Panc1 (cell line): ENCODE measurements around the gene CCND1. TPM values are rescaled to one million over a fixed set of nuclear protein-coding genes. Genes with fewer than 3 reads are reported as not detected.

ENCODE experiments used
- ATAC-seq: fragments of 200-7000 bp; cut with Tn5 transposase; 2 replicates; pipeline ENCODE4 v1.9.1; 2020; ENCODE audit warnings: mild to moderate bottlenecking, moderate library complexity
- BruUV-seq: library from RNA; stranded (reverse); fragments of 400-500 nt; replicated peaks from 2 replicates; lab custom pipeline; 2021; lab: Mats Ljungman, UMichigan
- CTCF ChIA-PET: fragments of 300-600 bp; sonication (Branson Sonifier 250); formaldehyde crosslinking; loops from one replicate; lab custom pipeline; 2022; ENCODE audit warnings: antibody characterized with exemption; lab: Charles Lee
- POLR2A ChIA-PET: fragments of 300-600 bp; sonication (Branson Sonifier 250); formaldehyde crosslinking; loops from one replicate; lab custom pipeline; 2022; ENCODE audit warnings: antibody characterized with exemption; lab: Charles Lee
- DNase-seq: peaks from one replicate; pipeline ENCODE4 v3.0.0-alpha.2; 2010; ENCODE audit warnings: low read depth, low spot score
- H3K27ac ChIP-seq: 2 replicates; pipeline ENCODE4 v1.5.1; 2011; ENCODE audit warnings: mild to moderate bottlenecking, low read length, inconsistent platforms
- H3K27me3 ChIP-seq: fragments of 200-500 bp; sonication (Bioruptor generic); 2 replicates; pipeline ENCODE4 v1.6.0; 2014; ENCODE audit warnings: low read length, inconsistent platforms; ENCODE audit not compliant: control insufficient read depth, insufficient read depth
- H3K36me3 ChIP-seq: fragments of 200-500 bp; sonication (Bioruptor generic); 2 replicates; pipeline ENCODE4 v1.5.1; 2014; ENCODE audit warnings: inconsistent platforms, mild to moderate bottlenecking, low read length, moderate library complexity; ENCODE audit not compliant: control insufficient read depth, insufficient read depth
- H3K4me1 ChIP-seq: 2 replicates; pipeline ENCODE4 v1.5.1; 2011; ENCODE audit warnings: inconsistent platforms, mild to moderate bottlenecking, low read length, moderate library complexity; ENCODE audit not compliant: control insufficient read depth, insufficient read depth
- H3K4me3 ChIP-seq, 2 experiments: 2 replicates each; pipeline ENCODE4 v1.5.1; 2011 to 2012; ENCODE audit warnings: low read depth in 2 of 2, low read length in 2 of 2, mild to moderate bottlenecking in 2 of 2, inconsistent platforms in 1 of 2, moderate library complexity in 1 of 2
- H3K9me3 ChIP-seq: fragments of 200-500 bp; sonication (Bioruptor generic); 2 replicates; pipeline ENCODE4 v1.5.1; 2014; ENCODE audit warnings: low read depth, mild to moderate bottlenecking, inconsistent platforms, low read length, moderate library complexity; ENCODE audit not compliant: control insufficient read depth, insufficient read depth
- CTCF ChIP-seq: fragments of 450-650 bp; IDR thresholded peaks from 2 replicates; pipeline ENCODE4 v1.5.1; 2017; ENCODE audit warnings: mild to moderate bottlenecking
- POLR2AphosphoS5 ChIP-seq: IDR thresholded peaks from 2 replicates; pipeline ENCODE4 v1.6.1; 2012; ENCODE audit warnings: mild to moderate bottlenecking, low read depth, low read length, moderate library complexity
- REST ChIP-seq, 2 experiments: IDR thresholded peaks; 2 replicates each; pipeline ENCODE4 v1.6.1; 2011 to 2012; ENCODE audit warnings: low read depth in 2 of 2, control low read depth in 1 of 2, low read length in 1 of 2, mild to moderate bottlenecking in 1 of 2, moderate library complexity in 1 of 2; ENCODE audit not compliant: insufficient read depth in 1 of 2
- SIN3A ChIP-seq: IDR thresholded peaks from 2 replicates; pipeline ENCODE4 v1.6.1; 2012; ENCODE audit warnings: low read depth, mild to moderate bottlenecking, low read length, moderate library complexity, borderline replicate concordance; ENCODE audit not compliant: insufficient read depth
- TCF7L2 ChIP-seq: IDR thresholded peaks from 2 replicates; pipeline ENCODE4 v1.6.1; 2011; ENCODE audit warnings: mild to moderate bottlenecking, low read depth, low read length, inconsistent platforms
- in situ Hi-C: cut with HindIII; loops from 2 replicates; pipeline ENCODE4 v1.10.0; 2016; ENCODE audit warnings: low sequenced_read_pairs, low pct_unique_long_range_greater_than_20kb
- intact Hi-C: fragments of 100-400 bp; cut with micrococcal nuclease; formaldehyde crosslinking; loops from one replicate; pipeline ENCODE4 v1.10.0; 2022; ENCODE audit not compliant: unreplicated experiment
- total RNA-seq: library from RNA; stranded (reverse); gene quantifications from one replicate; pipeline ENCODE4 v1.2.1, GENCODE V29; 2021; ENCODE audit not compliant: unreplicated experiment

CCND1 gene
- total RNA-seq, 1 experiment from 2014 or later = 259 TPM

DNA sequence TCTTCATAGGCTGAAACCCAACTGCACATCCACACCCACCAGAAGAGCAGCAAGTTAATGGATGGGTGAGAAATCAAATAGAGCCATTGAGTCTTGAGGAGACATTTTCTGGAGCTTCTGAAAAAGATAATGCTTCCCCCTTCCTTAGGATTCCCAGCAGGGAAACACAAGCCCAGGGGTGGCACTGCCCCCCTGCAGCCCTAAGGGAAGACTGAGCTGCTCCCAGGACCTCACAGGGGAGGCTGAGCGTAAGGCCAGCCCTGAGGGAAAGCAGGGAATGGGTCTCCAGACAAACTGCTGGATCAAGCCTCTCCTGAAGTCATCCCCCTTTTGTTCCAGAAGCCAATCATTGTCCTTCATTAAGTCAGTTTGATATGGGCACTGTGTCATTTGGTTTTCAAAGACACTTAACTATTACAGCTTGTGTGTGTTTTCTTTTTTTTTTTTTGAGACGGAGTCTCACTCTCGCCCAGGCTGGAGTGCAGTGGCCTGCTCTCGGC lies 19.1 kb downstream of the CCND1 start:
- H3K36me3 ChIP-seq = no peaks in the 10 kb centered on the region
- no peak overlapping the region for H3K4me3 ChIP-seq
- ChIA-PET CTCF (no interaction called here), POLR2A (no interaction called here)
- BruUV-seq = no TSS peak
- no peak for ATAC-seq
- TF ChIP-seq SIN3A = no peak
- TF ChIP-seq TCF7L2 = no peak
- TF ChIP-seq POLR2AphosphoS5 = no peak
- no peak for TF ChIP-seq REST (IDR thresholded peaks at IDR 0.05; ENCODE audit: insufficient read depth in 1 of 2, low read depth in 2 of 2, low read length in 1 of 2)
- no peak for TF ChIP-seq CTCF
- H3K4me1 ChIP-seq = peaks cover 6% of the 10 kb centered on the region
- no peaks in the 10 kb centered on the region for H3K27me3 ChIP-seq
- no peaks in the 10 kb centered on the region for H3K9me3 ChIP-seq
- DNase-seq = no peak
- in situ Hi-C loops = no loop called here
- H3K27ac ChIP-seq = no peak overlapping the region
- intact Hi-C loops = no loop called here

DNA sequence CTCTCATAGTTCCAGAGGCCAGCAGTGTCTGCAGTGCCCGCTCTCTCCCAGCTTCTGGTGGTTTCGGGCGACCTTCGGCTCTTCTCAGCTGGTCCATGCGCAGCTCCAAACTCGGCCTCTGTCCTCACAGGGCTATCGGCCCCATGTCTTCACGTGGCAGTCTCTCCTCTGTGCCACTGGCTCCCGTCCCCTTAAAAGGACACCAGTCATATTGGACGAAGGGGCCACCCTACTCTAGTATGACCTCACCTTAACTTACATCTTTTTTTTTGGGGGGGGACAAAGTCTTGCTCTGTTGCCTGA lies 20.4 kb downstream of the CCND1 start:
- Histone ChIP-seq H3K27me3 (no peaks in the 10 kb centered on the region), H3K4me1 (no peaks in the 10 kb centered on the region; the same call in 1 of the 2 replicates), H3K9me3 (no peaks in the 10 kb centered on the region), H3K4me3 (no peak overlapping the region), H3K36me3 (no peaks in the 10 kb centered on the region), H3K27ac (no peak overlapping the region)
- CTCF ChIA-PET = interaction anchor here (0.6 to 1.2 kb wide), 2 partner anchors 9 to 182 kb away, joined by 5 to 9 read pairs; no protein-coding TSS in a partner anchor
- in situ Hi-C loops (no loop called here), intact Hi-C loops (no loop called here)
- TF ChIP-seq SIN3A = no peak
- no peak for TF ChIP-seq TCF7L2
- no peak for TF ChIP-seq POLR2AphosphoS5
- no peak for TF ChIP-seq REST (IDR thresholded peaks at IDR 0.05; ENCODE audit: insufficient read depth in 1 of 2, low read depth in 2 of 2, low read length in 1 of 2)
- no peak for TF ChIP-seq CTCF
- BruUV-seq = no TSS peak
- DNase-seq (no peak), ATAC-seq (no peak)
- POLR2A ChIA-PET = no interaction called here
